Subcutaneous adipose tissue (tissue), 4 donors: ENCODE measurements around the gene TULP4. TPM values are rescaled to one million over a fixed set of nuclear protein-coding genes. Genes with fewer than 3 reads are reported as not detected.

Source experiments
- total RNA-seq, 4 donors: library from RNA; depleted of rRNA; stranded (reverse); fragments of >200 nt; gene quantifications; one replicate each; pipeline ENCODE4 v1.1.0, GENCODE V29; 2016
- TF ChIP-seq, protein P1 (sequence below): fragments of 450-650 bp; IDR thresholded peaks from one replicate; pipeline ENCODE4 v1.5.1; 2016; ENCODE audit warnings: low read depth, mild to moderate bottlenecking, control low read depth, antibody characterized with exemption, moderate library complexity

TULP4 gene
- total RNA-seq, 4 donors from 2014 or later, result 83.6 to 170 (median 123) TPM

DNA sequence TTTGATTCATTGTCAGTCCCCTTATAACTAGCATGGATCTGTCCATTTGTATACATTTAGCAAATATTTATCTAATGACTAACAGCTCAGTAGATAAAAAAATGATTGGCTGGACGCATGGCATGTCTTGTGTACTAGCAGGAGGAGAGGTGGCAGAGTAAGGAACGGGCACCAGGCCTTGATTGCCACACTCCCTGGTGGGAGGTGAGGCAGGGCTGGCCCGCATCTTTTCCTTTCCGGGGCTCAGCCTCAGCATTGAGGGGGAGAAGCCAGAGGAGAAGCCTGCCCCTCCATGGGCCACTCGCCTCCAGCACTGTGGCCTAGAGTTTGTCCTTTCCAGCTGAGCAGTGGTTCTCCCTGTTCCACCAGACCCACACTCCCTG, 162.7 kb downstream of the TULP4 start:
- TF ChIP-seq, protein P1, sequence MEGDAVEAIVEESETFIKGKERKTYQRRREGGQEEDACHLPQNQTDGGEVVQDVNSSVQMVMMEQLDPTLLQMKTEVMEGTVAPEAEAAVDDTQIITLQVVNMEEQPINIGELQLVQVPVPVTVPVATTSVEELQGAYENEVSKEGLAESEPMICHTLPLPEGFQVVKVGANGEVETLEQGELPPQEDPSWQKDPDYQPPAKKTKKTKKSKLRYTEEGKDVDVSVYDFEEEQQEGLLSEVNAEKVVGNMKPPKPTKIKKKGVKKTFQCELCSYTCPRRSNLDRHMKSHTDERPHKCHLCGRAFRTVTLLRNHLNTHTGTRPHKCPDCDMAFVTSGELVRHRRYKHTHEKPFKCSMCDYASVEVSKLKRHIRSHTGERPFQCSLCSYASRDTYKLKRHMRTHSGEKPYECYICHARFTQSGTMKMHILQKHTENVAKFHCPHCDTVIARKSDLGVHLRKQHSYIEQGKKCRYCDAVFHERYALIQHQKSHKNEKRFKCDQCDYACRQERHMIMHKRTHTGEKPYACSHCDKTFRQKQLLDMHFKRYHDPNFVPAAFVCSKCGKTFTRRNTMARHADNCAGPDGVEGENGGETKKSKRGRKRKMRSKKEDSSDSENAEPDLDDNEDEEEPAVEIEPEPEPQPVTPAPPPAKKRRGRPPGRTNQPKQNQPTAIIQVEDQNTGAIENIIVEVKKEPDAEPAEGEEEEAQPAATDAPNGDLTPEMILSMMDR, result no peak

DNA sequence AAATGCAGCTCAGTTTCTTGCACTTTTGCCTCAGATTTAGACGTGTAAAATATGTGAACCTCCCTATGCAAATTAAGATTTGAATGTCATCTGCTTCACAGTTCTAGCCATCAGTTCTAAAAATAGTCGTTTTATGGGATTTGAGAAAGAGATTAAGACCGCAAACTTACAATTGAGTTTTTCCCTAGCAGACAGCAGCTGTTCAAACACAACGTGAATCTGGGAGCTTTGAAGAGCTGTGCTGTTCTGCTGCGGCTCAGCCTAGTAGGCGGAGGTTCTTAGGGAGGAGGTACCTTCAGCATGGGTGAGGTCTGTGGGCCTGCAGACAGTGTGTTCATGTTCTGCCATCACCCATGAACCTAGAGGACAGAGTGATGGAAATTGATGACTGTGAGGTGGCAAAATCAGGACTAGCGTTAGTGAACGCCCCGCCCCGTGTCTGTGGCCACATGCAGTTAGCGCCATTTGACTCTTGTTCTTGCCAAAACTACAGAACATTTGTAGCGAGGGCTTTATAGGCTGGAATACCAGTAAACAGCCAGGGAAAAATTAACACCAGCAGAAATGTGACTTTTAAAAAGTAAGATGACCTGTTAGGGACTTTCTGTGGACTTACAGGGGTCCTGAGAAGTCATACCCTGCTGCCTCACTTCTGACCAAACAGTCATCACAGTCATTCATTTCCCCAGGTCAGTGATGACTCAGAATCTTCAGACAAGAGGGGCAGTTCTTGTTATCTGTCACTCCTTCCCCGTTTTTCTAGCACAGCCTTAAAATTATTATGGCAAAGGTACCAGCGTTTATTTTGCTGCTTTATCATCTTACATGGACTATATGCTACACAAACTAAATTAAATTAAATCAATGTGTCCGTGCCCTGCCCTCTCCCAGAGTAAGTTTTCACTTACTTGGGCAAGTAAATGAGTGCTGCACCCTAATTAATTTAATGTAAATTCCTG, 163.4 kb downstream of the TULP4 start:
- TF ChIP-seq, protein P1, result no peak

DNA sequence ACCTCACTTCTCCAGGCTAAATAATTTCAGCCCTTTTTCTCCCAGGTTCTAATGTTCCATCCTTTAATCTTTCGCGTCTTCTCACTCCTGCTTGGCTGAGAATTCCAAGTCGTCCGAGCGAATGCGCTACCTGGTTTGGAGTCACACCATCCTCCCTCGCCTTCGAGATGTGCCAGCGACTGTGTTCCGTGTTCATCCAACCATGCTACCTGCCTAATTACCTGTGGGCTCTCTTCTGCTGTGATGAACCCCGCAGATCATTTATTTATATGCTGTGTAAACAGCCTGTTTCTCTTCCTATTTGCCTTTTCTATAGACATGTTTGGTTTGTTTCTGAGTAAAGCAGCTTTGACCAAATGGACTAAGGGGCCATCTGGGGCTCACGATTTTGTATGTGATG, 164.1 kb downstream of the TULP4 start:
- TF ChIP-seq, protein P1, result no peak

DNA sequence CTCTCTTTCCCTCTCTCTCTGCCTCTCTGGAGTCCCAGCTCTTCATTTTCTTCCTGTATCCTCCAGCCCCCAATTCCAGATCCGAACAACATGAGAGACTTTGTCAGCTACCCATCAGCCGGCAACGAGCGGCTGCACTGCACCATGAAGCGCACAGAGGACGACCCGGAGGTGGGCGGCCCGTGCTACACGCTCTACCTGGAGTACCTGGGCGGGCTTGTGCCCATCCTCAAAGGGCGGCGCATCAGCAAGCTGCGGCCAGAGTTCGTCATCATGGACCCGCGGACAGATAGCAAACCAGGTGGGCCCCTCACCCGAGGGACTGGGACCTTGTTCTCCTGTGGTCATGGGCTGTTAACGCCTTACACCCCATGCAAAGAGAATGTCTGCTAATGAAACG, 168.7 kb downstream of the TULP4 start:
- TF ChIP-seq, protein P1, result no peak

DNA sequence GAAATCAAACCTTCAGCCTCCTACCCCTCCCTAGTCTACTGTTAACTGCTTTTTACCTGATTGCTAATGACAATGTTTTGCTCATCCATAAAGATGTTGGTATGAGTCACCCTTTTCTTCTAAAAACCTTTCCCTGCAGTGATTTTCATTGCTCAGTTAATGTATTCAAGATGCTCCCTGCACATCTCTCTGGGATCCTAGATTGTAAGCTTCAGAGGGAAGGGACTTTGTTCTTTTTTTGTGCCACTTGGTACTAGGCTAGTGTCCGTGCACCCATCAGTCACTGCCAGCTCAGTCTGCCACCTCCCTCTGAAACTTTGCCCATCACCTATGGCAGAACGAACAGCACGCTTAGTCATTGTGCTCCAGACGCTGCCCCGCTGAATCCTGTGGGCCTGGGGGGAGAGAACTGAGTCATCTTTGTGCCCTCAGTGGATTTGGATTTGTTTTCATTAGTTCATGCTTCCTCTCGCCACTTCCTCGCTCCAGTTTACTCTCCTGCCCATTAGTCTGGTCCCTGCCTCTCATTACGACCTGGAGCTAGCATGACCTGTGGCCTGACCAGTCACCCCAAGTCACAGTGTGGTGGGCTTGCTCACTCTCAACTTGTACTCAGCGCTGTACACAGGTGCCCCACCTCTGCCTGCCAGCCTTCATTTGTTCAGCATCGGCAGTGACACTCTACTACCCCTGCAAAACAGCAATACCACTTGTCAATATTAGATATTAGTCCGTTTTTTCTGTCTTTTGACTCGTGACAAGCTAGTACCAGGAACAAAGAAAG, 169.6 kb downstream of the TULP4 start:
- TF ChIP-seq, protein P1, result no peak

DNA sequence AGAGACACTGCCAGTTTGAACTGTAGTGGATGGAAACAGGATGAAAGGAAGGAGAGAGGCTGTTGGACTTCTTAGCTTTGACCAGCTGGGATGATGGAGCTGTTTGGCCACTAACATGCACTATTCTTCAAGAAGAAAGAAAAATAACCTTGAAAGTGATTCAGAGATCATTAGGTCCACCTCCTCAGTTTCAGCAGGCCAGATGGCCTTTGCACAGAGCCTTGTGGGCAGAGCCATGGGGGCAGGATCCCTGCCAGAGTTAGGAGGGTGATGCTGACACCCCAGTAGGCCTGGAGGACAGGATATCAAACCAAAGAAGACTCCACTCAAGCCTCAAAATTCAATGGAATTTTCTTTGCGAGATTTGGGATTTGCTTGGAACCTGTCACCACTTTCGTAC, 173.2 kb downstream of the TULP4 start:
- TF ChIP-seq, protein P1, result no peak

DNA sequence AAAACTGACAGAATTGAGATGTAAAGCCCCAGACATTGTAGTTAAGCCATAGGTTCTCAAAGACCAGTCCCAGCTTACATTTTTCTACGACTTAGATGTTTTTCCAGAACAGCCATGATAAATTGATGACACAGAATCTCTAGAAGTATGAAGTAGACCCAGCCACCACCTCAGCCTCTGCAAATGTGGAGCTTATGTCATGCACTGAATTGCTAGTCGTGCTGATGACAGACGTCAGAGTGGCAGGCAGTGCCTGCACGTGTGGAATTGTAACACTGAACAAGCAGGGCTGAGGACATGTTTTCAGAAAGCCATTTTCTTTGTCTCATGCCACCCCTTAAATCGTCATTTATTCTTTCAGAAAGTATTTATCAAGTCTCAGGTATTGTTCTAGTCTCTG, 175.2 kb downstream of the TULP4 start:
- TF ChIP-seq, protein P1, result no peak
